Endothelial cell of umbilical vein (primary cell): ENCODE results near the gene CNNM4. TPM values are rescaled to one million over a fixed set of nuclear protein-coding genes. Genes with fewer than 3 reads are reported as not detected.

Source experiments
- BruUV-seq: library from RNA; stranded (reverse); fragments of 400-500 nt; replicated peaks from 2 replicates; lab custom pipeline; 2021; lab: Mats Ljungman, UMichigan
- CTCF ChIA-PET: fragments of 300-600, 350-600 bp; sonication (Branson Sonifier 250); formaldehyde crosslinking; loops from one replicate; lab custom pipeline; 2021; ENCODE audit warnings: antibody characterized with exemption, inconsistent platforms; lab: Charles Lee
- POLR2A ChIA-PET: fragments of 300-600, 350-600 bp; sonication (Branson Sonifier 250); formaldehyde crosslinking; loops from one replicate; lab custom pipeline; 2021; ENCODE audit warnings: antibody characterized with exemption, inconsistent platforms; lab: Charles Lee
- DNase-seq: peaks from one replicate; pipeline ENCODE4 v3.0.0-alpha.2; 2011; ENCODE audit warnings: low read depth, low spot score
- FAIRE-seq: peaks from 2 replicates; lab custom pipeline; 2011; peaks lifted over from hg19 to GRCh38; lab: Jason Lieb, UNC
- H2AFZ ChIP-seq: 2 replicates; pipeline ENCODE4 v1.6.0; 2012; ENCODE audit warnings: low read depth, low read length, control low read depth, inconsistent platforms
- H3K27ac ChIP-seq: 2 replicates; pipeline ENCODE4 v1.5.1; 2011; ENCODE audit warnings: low read depth, mild to moderate bottlenecking, control low read depth, low read length, moderate library complexity; ENCODE audit not compliant: insufficient read depth
- H3K27me3 ChIP-seq, 2 experiments: 2 replicates each; pipeline versions ENCODE4 v1.6.0 to v1.6.1; 2011; ENCODE audit warnings: low read length in 2 of 2, mixed read lengths in 1 of 2; ENCODE audit not compliant: control insufficient read depth in 2 of 2, insufficient read depth in 2 of 2
- H3K36me3 ChIP-seq, 2 experiments: 2 replicates in 1 of 2; 3 replicates in 1 of 2; pipeline ENCODE4 v1.5.1; 2011; ENCODE audit warnings: low read length in 2 of 2, mild to moderate bottlenecking in 1 of 2, moderate library complexity in 1 of 2; ENCODE audit not compliant: control insufficient read depth in 2 of 2, insufficient read depth in 2 of 2; ENCODE audit errors: extremely low read depth in 1 of 2
- H3K4me1 ChIP-seq: 3 replicates; pipeline ENCODE4 v1.5.1; 2011; ENCODE audit warnings: mild to moderate bottlenecking, low read length; ENCODE audit not compliant: control insufficient read depth, insufficient read depth; ENCODE audit errors: extremely low read depth
- H3K4me2 ChIP-seq: 2 replicates; pipeline ENCODE4 v1.6.1; 2011; ENCODE audit warnings: low read length, control low read depth, mixed read lengths; ENCODE audit not compliant: insufficient read depth
- H3K4me3 ChIP-seq, 3 experiments: fragments of 200-600 bp in 1 of 3; sonication (generic), shearing (Covaris generic) in 1 of 3; replicated peaks in 1 of 3; 2 replicates each; pipeline ENCODE4 v1.5.1; 2011 to 2016; ENCODE audit warnings: control low read depth in 3 of 3, low read length in 3 of 3, mild to moderate bottlenecking in 2 of 3, inconsistent platforms in 1 of 3, low read depth in 1 of 3, moderate library complexity in 1 of 3; ENCODE audit not compliant: insufficient read depth in 1 of 3
- H3K79me2 ChIP-seq: 2 replicates; pipeline ENCODE4 v1.6.0; 2012; ENCODE audit warnings: low read length, inconsistent platforms; ENCODE audit not compliant: control insufficient read depth, insufficient read depth
- H3K9ac ChIP-seq: replicated peaks from 2 replicates; pipeline ENCODE3; 2011; ENCODE audit warnings: low read length, control low read depth; ENCODE audit not compliant: insufficient read depth; ENCODE audit errors: extremely low read depth
- H3K9me1 ChIP-seq: replicated peaks from 3 replicates; pipeline ENCODE4 v1.6.0; 2011; ENCODE audit warnings: mild to moderate bottlenecking, low read length; ENCODE audit not compliant: control insufficient read depth, insufficient read depth; ENCODE audit errors: extremely low read depth
- H3K9me3 ChIP-seq: replicated peaks from 2 replicates; pipeline ENCODE4 v1.5.1; 2012; ENCODE audit warnings: low read length, inconsistent platforms; ENCODE audit not compliant: control insufficient read depth, insufficient read depth
- H4K20me1 ChIP-seq: replicated peaks from 2 replicates; pipeline ENCODE3; 2011; ENCODE audit warnings: mild to moderate bottlenecking, low read length; ENCODE audit not compliant: control insufficient read depth, insufficient read depth; ENCODE audit errors: extremely low read depth
- CTCF ChIP-seq, 2 donors: IDR thresholded peaks; 1 replicate in 1 of 2; 2 replicates in 1 of 2; pipeline ENCODE4 v1.5.1; 2011; ENCODE audit warnings: low read length in 2 of 2, mild to moderate bottlenecking in 2 of 2, moderate library complexity in 2 of 2, control low read depth in 1 of 2, inconsistent platforms in 1 of 2, low read depth in 1 of 2; ENCODE audit not compliant: insufficient read depth in 1 of 2; ENCODE audit errors: extremely low read depth in 1 of 2
- MYC ChIP-seq: IDR thresholded peaks from one replicate; pipeline ENCODE4 v1.6.1; 2011; ENCODE audit warnings: mild to moderate bottlenecking, low read depth, low read length
- dilution Hi-C: fragments of 300-500 bp; cut with MboI; formaldehyde crosslinking; loops from one replicate; pipeline ENCODE4 v1.15.0; 2019; ENCODE audit warnings: low sequenced_read_pairs; ENCODE audit not compliant: extremely low pct_ligation_motif_present
- intact Hi-C: fragments of 100-400 bp; cut with micrococcal nuclease; formaldehyde crosslinking; loops from one replicate; pipeline ENCODE4 v1.10.0; 2022
- polyA plus RNA-seq, 4 experiments: library from polyadenylated mRNA; depleted of rRNA in 3 of 4; stranded (reverse) in 3 of 4; unstranded in 1 of 4; fragments of >200 nt; gene quantifications; 2 replicates each; pipeline versions ENCODE4 v1.2.1 to v1.2.3, GENCODE V29; 2011 to 2012; ENCODE audit warnings: missing spikeins in 1 of 4
- total RNA-seq: library from RNA; stranded (reverse); gene quantifications from 2 replicates; pipeline ENCODE4 v1.2.3, GENCODE V29; 2021

The CNNM4 gene
- total and polyA plus RNA-seq, 2 donors (not counting 3 experiments of a cell fraction or from before 2014, with no cell fraction given), result 4.7 to 5.3 TPM

GRCh38 chr2:96760986-96761832 lies 507 bp downstream of the CNNM4 start:
- intact Hi-C loops (loop anchor here (1.0 to 5.0 kb wide), 7 partner anchors 21 to 224 kb away; partner anchors contain the start of genes ANKRD39, ARID5A, CNNM3 and LMAN2L), dilution Hi-C loops (no loop called here)
- Histone ChIP-seq H3K4me2 (peak overlapping the region; percentile 9), H3K9me1 (no peaks in the 10 kb centered on the region), H3K9ac (peak overlapping the region; percentile 2), H3K9me3 (no peaks in the 10 kb centered on the region), H4K20me1 (no peaks in the 10 kb centered on the region), H3K4me1 (peaks cover 16% of the 10 kb centered on the region), H2AFZ (peak overlapping the region; percentile 49), H3K36me3 (no peaks in the 10 kb centered on the region), H3K27me3 (no peaks in the 10 kb centered on the region), H3K4me3 (peak overlapping the region in 2 of 3 experiments; percentile 25 to 31), H3K79me2 (no peaks in the 10 kb centered on the region), H3K27ac (no peak overlapping the region)
- TF ChIP-seq MYC (no peak), CTCF (IDR thresholded peaks at IDR 0.05; ENCODE audit: extremely low read depth in 1 of 2, insufficient read depth in 1 of 2, low read depth in 1 of 2, low read length in 2 of 2) (peak; percentile 54 to 70)
- ChIA-PET POLR2A (interaction anchor here (0.6 to 0.9 kb wide), 2 partner anchors 24 to 774 kb away, joined by 3 to 7 read pairs; no protein-coding TSS in a partner anchor), CTCF (interaction anchor here (0.7 to 2.2 kb wide), 17 partner anchors 12 to 233 kb away, joined by 3 to 7 read pairs (median 3); no protein-coding TSS in a partner anchor)
- peak; percentile 61 for FAIRE-seq
- DNase-seq, result peak; percentile 54
- BruUV-seq, result no TSS peak
